HL-60 (cell line): ENCODE results near the gene DMXL1.

Experiments
- DNase-seq, 2 experiments: peaks; one replicate each; pipeline ENCODE4 v3.0.0-alpha.2; 2010 to 2020; ENCODE audit warnings: low read depth in 1 of 2, low spot score in 1 of 2
- H3K27ac ChIP-seq: fragments of 250-450 bp; sonication (Bioruptor Pico); replicated peaks from 2 replicates; pipeline ENCODE4 v1.5.1; 2020; ENCODE audit warnings: mild to moderate bottlenecking, moderate library complexity
- H3K27me3 ChIP-seq: fragments of 250-450 bp; sonication (Bioruptor Pico); 2 replicates; pipeline ENCODE4 v1.5.1; 2021; ENCODE audit warnings: mild to moderate bottlenecking, moderate library complexity; ENCODE audit not compliant: insufficient read depth, poor library complexity, severe bottlenecking
- H3K4me3 ChIP-seq: replicated peaks from 2 replicates; pipeline ENCODE4 v1.5.1; 2011; ENCODE audit warnings: mild to moderate bottlenecking, control low read depth, low read length; ENCODE audit not compliant: insufficient read depth
- GABPA ChIP-seq: IDR thresholded peaks from 2 replicates; pipeline ENCODE4 v1.6.1; 2012; ENCODE audit warnings: low read depth
- POLR2AphosphoS5 ChIP-seq: IDR thresholded peaks from 2 replicates; pipeline ENCODE4 v1.6.1; 2012; ENCODE audit warnings: low read depth
- SPI1 ChIP-seq: IDR thresholded peaks from 2 replicates; pipeline ENCODE4 v1.6.1; 2012; ENCODE audit warnings: low read depth, mild to moderate bottlenecking, borderline replicate concordance
- TF ChIP-seq, protein P1 (sequence below): IDR thresholded peaks from 2 replicates; pipeline ENCODE4 v1.6.1; 2012; ENCODE audit warnings: low read depth; ENCODE audit not compliant: insufficient replicate concordance
- TF ChIP-seq, protein P2 (sequence below): IDR thresholded peaks from one replicate; pipeline ENCODE4 v1.5.1; 2011; ENCODE audit warnings: low read length, control low read depth, inconsistent platforms; ENCODE audit not compliant: insufficient read depth

The DMXL1 gene

DNA sequence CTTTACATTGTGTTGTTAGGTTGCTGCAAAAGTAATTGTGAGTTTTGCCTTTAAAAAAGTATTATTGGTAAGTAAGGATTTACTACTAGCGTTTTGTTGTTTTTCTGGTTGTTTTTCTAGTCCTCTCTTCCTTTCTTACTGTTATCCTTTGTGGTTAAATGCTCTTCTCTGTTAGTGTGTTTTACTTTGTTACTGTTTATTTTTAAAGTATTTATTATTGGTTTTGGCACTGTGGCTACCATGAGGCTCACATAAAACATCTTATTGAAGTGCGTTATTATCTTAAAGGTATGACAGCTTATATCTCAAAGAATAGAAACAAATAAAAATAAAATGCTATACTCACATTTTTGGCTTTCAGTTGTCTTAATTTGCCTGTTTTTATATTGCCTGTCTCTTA is 17.6 kb downstream of the DMXL1 start:
- Histone ChIP-seq H3K27ac (no peak overlapping the region), H3K4me3 (no peak overlapping the region), H3K27me3 (no peaks in the 10 kb centered on the region)
- TF ChIP-seq POLR2AphosphoS5 (no peak), SPI1 (no peak), GABPA (no peak)
- TF ChIP-seq, protein P1, sequence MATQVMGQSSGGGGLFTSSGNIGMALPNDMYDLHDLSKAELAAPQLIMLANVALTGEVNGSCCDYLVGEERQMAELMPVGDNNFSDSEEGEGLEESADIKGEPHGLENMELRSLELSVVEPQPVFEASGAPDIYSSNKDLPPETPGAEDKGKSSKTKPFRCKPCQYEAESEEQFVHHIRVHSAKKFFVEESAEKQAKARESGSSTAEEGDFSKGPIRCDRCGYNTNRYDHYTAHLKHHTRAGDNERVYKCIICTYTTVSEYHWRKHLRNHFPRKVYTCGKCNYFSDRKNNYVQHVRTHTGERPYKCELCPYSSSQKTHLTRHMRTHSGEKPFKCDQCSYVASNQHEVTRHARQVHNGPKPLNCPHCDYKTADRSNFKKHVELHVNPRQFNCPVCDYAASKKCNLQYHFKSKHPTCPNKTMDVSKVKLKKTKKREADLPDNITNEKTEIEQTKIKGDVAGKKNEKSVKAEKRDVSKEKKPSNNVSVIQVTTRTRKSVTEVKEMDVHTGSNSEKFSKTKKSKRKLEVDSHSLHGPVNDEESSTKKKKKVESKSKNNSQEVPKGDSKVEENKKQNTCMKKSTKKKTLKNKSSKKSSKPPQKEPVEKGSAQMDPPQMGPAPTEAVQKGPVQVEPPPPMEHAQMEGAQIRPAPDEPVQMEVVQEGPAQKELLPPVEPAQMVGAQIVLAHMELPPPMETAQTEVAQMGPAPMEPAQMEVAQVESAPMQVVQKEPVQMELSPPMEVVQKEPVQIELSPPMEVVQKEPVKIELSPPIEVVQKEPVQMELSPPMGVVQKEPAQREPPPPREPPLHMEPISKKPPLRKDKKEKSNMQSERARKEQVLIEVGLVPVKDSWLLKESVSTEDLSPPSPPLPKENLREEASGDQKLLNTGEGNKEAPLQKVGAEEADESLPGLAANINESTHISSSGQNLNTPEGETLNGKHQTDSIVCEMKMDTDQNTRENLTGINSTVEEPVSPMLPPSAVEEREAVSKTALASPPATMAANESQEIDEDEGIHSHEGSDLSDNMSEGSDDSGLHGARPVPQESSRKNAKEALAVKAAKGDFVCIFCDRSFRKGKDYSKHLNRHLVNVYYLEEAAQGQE = no peak
- TF ChIP-seq, protein P2, sequence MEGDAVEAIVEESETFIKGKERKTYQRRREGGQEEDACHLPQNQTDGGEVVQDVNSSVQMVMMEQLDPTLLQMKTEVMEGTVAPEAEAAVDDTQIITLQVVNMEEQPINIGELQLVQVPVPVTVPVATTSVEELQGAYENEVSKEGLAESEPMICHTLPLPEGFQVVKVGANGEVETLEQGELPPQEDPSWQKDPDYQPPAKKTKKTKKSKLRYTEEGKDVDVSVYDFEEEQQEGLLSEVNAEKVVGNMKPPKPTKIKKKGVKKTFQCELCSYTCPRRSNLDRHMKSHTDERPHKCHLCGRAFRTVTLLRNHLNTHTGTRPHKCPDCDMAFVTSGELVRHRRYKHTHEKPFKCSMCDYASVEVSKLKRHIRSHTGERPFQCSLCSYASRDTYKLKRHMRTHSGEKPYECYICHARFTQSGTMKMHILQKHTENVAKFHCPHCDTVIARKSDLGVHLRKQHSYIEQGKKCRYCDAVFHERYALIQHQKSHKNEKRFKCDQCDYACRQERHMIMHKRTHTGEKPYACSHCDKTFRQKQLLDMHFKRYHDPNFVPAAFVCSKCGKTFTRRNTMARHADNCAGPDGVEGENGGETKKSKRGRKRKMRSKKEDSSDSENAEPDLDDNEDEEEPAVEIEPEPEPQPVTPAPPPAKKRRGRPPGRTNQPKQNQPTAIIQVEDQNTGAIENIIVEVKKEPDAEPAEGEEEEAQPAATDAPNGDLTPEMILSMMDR = no peak
- no peak for DNase-seq

DNA sequence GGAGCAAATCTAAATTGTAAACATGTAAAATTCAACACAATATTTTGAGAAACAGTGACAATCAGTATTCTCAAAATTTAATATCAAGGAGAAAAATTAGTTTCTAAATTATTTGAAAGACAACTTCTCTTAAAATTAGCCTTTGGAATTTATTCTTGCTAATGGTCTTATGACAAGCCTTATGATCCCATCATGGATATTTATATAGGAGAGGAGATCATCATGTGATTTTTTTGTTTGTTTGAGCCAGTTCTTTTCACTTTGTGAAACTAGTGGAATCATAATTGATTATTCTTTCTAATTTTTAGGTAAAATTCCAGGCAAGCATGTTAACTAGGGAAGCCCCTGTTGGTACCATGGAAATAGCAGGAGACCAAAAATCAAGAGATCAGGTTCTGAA is 24.7 kb downstream of the DMXL1 start:
- Histone ChIP-seq H3K27me3 (no peaks in the 10 kb centered on the region), H3K27ac (no peak overlapping the region), H3K4me3 (no peak overlapping the region)
- DNase-seq = no peak
- TF ChIP-seq, protein P2 = no peak
- TF ChIP-seq SPI1 = no peak
- no peak for TF ChIP-seq POLR2AphosphoS5
- TF ChIP-seq, protein P1 = no peak
- TF ChIP-seq GABPA = no peak

- no peak for DNase-seq
- no peak for TF ChIP-seq POLR2AphosphoS5
- Histone ChIP-seq H3K27me3 (no peaks in the 10 kb centered on the region), H3K27ac (no peak overlapping the region), H3K4me3 (no peak overlapping the region)
Measured at GRCh38 chr5:119105971-119106370, 35.1 kb downstream of the DMXL1 start.

GRCh38 chr5:119112151-119112550 is 41.3 kb downstream of the DMXL1 start:
- TF ChIP-seq GABPA (no peak), SPI1 (no peak), POLR2AphosphoS5 (no peak)
- TF ChIP-seq, protein P1 = no peak
- TF ChIP-seq, protein P2 = no peak
- no peak for DNase-seq
- no peak overlapping the region for H3K4me3 ChIP-seq
- no peaks in the 10 kb centered on the region for H3K27me3 ChIP-seq
- H3K27ac ChIP-seq = no peak overlapping the region
